Karpas-422 (cell line): ENCODE data around the gene JAM2. TPM values are rescaled to one million over a fixed set of nuclear protein-coding genes. Genes with fewer than 3 reads are reported as not detected.
"Not testable (repeated sequence)": the region's sequence is repeated elsewhere in the genome, so short reads cannot be mapped to it uniquely, and the experiment has no call there.

Source experiments
- DNase-seq: peaks from one replicate; pipeline ENCODE4 v3.0.0-alpha.2; 2015
- H2AFZ ChIP-seq: fragments of 200-600 bp; sonication (generic); 2 replicates; pipeline ENCODE4 v1.6.1; 2014; ENCODE audit warnings: antibody characterized with exemption, low read length, mixed read lengths
- H3K27ac ChIP-seq: fragments of 200-600 bp; sonication (generic); 2 replicates; pipeline ENCODE4 v1.5.1; 2014; ENCODE audit warnings: mild to moderate bottlenecking, low read length, moderate library complexity
- H3K27me3 ChIP-seq: fragments of 200-600 bp; sonication (generic); 2 replicates; pipeline ENCODE4 v1.6.1; 2014; ENCODE audit warnings: low read length, mixed read lengths
- H3K36me3 ChIP-seq: fragments of 200-600 bp; sonication (generic); 2 replicates; pipeline ENCODE4 v1.6.1; 2014; ENCODE audit warnings: low read length, mixed read lengths; ENCODE audit not compliant: insufficient read depth
- H3K4me1 ChIP-seq: fragments of 200-600 bp; sonication (generic); 2 replicates; pipeline ENCODE4 v1.6.1; 2014; ENCODE audit warnings: mild to moderate bottlenecking, low read length, mixed read lengths
- H3K4me2 ChIP-seq: fragments of 200-600 bp; sonication (generic); 2 replicates; pipeline ENCODE4 v1.6.1; 2014; ENCODE audit warnings: low read length, low read depth, mild to moderate bottlenecking; ENCODE audit not compliant: poor library complexity, severe bottlenecking
- H3K4me3 ChIP-seq: fragments of 200-600 bp; sonication (generic); 2 replicates; pipeline ENCODE4 v1.5.1; 2014; ENCODE audit warnings: mild to moderate bottlenecking, antibody characterized with exemption, low read length, mixed read lengths
- H3K79me2 ChIP-seq: fragments of 200-600 bp; sonication (generic); 2 replicates; pipeline ENCODE4 v1.6.1; 2014; ENCODE audit warnings: mild to moderate bottlenecking, low read length, mixed read lengths
- H3K9ac ChIP-seq: fragments of 200-600 bp; sonication (generic); 2 replicates; pipeline ENCODE4 v1.6.0; 2014; ENCODE audit warnings: low read length
- H3K9me2 ChIP-seq: fragments of 200-600 bp; sonication (generic), shearing (Covaris generic); replicated peaks from 2 replicates; pipeline ENCODE4 v1.6.0; 2014; ENCODE audit warnings: mild to moderate bottlenecking, low read length, moderate library complexity; ENCODE audit not compliant: insufficient read depth
- H3K9me3 ChIP-seq: fragments of 300-700, 200-600 bp; sonication (generic); 2 replicates; pipeline ENCODE4 v1.6.1; 2014; ENCODE audit warnings: low read length, mixed read lengths
- H4K20me1 ChIP-seq: fragments of 200-600 bp; sonication (generic); 2 replicates; pipeline ENCODE4 v1.6.1; 2014; ENCODE audit warnings: mild to moderate bottlenecking, antibody characterized with exemption, low read length, low read depth; ENCODE audit not compliant: insufficient read depth
- total RNA-seq: library from RNA; depleted of rRNA; stranded (reverse); fragments of >200 nt; shearing (Covaris generic); gene quantifications from 2 replicates; pipeline ENCODE4 v1.2.3, GENCODE V29; 2014; ENCODE audit warnings: low replicate concordance

The JAM2 gene
- total RNA-seq, 1 experiment from 2014 or later = 0.26 TPM

DNA sequence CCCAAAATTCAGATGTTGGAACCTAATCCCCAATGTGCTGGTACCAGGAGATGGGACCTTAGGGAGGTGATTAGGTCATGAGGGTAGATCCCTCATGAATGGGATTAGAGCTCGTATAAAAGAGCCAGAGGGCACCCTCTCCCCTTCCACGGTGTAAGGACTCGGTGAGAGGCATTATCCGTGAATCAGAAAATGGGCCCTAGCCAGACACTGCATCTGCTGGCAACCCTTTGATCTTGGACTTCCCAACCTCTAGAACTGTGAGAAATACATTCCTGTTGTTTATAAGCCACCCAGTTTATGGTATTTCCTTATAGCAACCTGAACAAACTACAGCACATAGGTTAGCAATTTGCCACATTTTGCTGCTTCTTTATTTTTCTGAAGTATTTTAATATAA, 14.5 kb upstream of the JAM2 start:
- Histone ChIP-seq H3K27me3 (no peaks in the 10 kb centered on the region), H3K36me3 (no peaks in the 10 kb centered on the region), H3K79me2 (no peaks in the 10 kb centered on the region), H4K20me1 (no peaks in the 10 kb centered on the region), H3K9me3 (no peaks in the 10 kb centered on the region), H3K4me2 (no peak overlapping the region), H3K9ac (no peak overlapping the region), H3K9me2 (no peaks in the 10 kb centered on the region), H3K4me3 (no peak overlapping the region), H2AFZ (no peak overlapping the region), H3K4me1 (no peaks in the 10 kb centered on the region), H3K27ac (no peak overlapping the region)
- DNase-seq = no peak

GRCh38 chr21:25625036-25625435, 14.0 kb upstream of the JAM2 start:
- no peaks in the 10 kb centered on the region for H3K36me3 ChIP-seq
- no peaks in the 10 kb centered on the region for H4K20me1 ChIP-seq
- H3K79me2 ChIP-seq = no peaks in the 10 kb centered on the region
- no peak overlapping the region for H3K27ac ChIP-seq
- H3K4me2 ChIP-seq = no peak overlapping the region
- H3K27me3 ChIP-seq = no peaks in the 10 kb centered on the region
- no peak overlapping the region for H3K9ac ChIP-seq
- no peaks in the 10 kb centered on the region for H3K9me3 ChIP-seq
- DNase-seq = no peak
- H3K4me3 ChIP-seq = no peak overlapping the region
- no peak overlapping the region for H2AFZ ChIP-seq
- no peaks in the 10 kb centered on the region for H3K9me2 ChIP-seq
- no peaks in the 10 kb centered on the region for H3K4me1 ChIP-seq

- H4K20me1 ChIP-seq, H3K9me3 ChIP-seq, H3K9me2 ChIP-seq, H2AFZ ChIP-seq, H3K36me3 ChIP-seq, H3K79me2 ChIP-seq, H3K4me2 ChIP-seq, DNase-seq, H3K27ac ChIP-seq, H3K9ac ChIP-seq, H3K27me3 ChIP-seq, H3K4me1 ChIP-seq, H3K4me3 ChIP-seq: not testable (repeated sequence)
Observed at GRCh38 chr21:25625776-25626555, 13.1 kb upstream of the JAM2 start.

- Histone ChIP-seq H3K36me3 (no peaks in the 10 kb centered on the region), H3K27ac (no peak overlapping the region), H3K9me2 (no peaks in the 10 kb centered on the region), H2AFZ (no peak overlapping the region), H3K4me1 (no peaks in the 10 kb centered on the region), H3K4me2 (no peak overlapping the region), H3K4me3 (no peak overlapping the region), H3K79me2 (no peaks in the 10 kb centered on the region), H3K9me3 (no peaks in the 10 kb centered on the region), H3K27me3 (no peaks in the 10 kb centered on the region), H4K20me1 (no peaks in the 10 kb centered on the region), H3K9ac (no peak overlapping the region)
- no peak for DNase-seq
Observed at GRCh38 chr21:25626757-25627156, 12.3 kb upstream of the JAM2 start.

- H2AFZ ChIP-seq = no peak overlapping the region
- H3K9ac ChIP-seq = no peak overlapping the region
- H3K4me2 ChIP-seq = no peak overlapping the region
- H3K36me3 ChIP-seq = no peaks in the 10 kb centered on the region
- no peaks in the 10 kb centered on the region for H3K9me3 ChIP-seq
- no peak overlapping the region for H3K4me3 ChIP-seq
- no peaks in the 10 kb centered on the region for H3K27me3 ChIP-seq
- H3K79me2 ChIP-seq = no peaks in the 10 kb centered on the region
- no peak overlapping the region for H3K27ac ChIP-seq
- DNase-seq = no peak
- H4K20me1 ChIP-seq = no peaks in the 10 kb centered on the region
- H3K4me1 ChIP-seq = no peaks in the 10 kb centered on the region
- no peaks in the 10 kb centered on the region; the same call in 1 of the 2 replicates for H3K9me2 ChIP-seq
Observed at GRCh38 chr21:25632296-25632695, 6.8 kb upstream of the JAM2 start.

- no peak overlapping the region for H3K9ac ChIP-seq
- no peaks in the 10 kb centered on the region for H3K9me3 ChIP-seq
- no peak overlapping the region for H3K4me2 ChIP-seq
- H2AFZ ChIP-seq = no peak overlapping the region
- no peaks in the 10 kb centered on the region; the same call in 1 of the 2 replicates for H3K9me2 ChIP-seq
- peaks cover 2% of the 10 kb centered on the region; the same call in 1 of the 2 replicates for H3K27me3 ChIP-seq
- no peaks in the 10 kb centered on the region for H3K79me2 ChIP-seq
- H3K36me3 ChIP-seq = no peaks in the 10 kb centered on the region
- H3K27ac ChIP-seq = no peak overlapping the region
- peaks cover 26% of the 10 kb centered on the region for H3K4me1 ChIP-seq
- no peaks in the 10 kb centered on the region for H4K20me1 ChIP-seq
- H3K4me3 ChIP-seq = no peak overlapping the region
- no peak for DNase-seq
Observed at GRCh38 chr21:25635310-25635709, 3.7 kb upstream of the JAM2 start.

DNA sequence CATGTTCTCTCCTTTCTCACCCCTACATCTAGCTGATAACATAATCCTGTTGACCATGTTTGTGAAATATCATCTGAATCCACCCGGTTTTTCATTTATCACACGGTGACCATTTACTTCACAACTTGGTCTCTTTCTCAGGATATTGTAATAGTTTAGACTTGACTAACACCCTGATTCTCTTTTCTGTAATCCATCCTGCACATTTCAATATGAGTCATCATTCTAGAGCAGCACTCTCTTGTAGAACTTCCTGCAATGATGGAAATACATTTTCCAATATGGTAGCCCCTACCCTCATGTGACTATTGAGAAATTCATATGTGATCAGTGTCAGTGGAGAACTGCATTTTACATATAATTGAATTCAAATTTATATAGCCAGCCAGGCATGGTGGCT, 2.3 kb upstream of the JAM2 start:
- Histone ChIP-seq H3K36me3 (no peaks in the 10 kb centered on the region), H3K79me2 (no peaks in the 10 kb centered on the region), H2AFZ (no peak overlapping the region), H3K4me2 (no peak overlapping the region), H3K27me3 (peaks cover 2% of the 10 kb centered on the region; the same call in 1 of the 2 replicates), H3K4me1 (peaks cover 27% of the 10 kb centered on the region), H3K4me3 (no peak overlapping the region), H3K9me2 (no peaks in the 10 kb centered on the region; the same call in 1 of the 2 replicates), H3K9ac (no peak overlapping the region), H3K9me3 (no peaks in the 10 kb centered on the region), H3K27ac (no peak overlapping the region), H4K20me1 (no peaks in the 10 kb centered on the region)
- DNase-seq = no peak

GRCh38 chr21:25637851-25638659, 1.0 kb upstream of the JAM2 start:
- H4K20me1 ChIP-seq = no peaks in the 10 kb centered on the region
- no peaks in the 10 kb centered on the region for H3K9me3 ChIP-seq
- no peaks in the 10 kb centered on the region for H3K36me3 ChIP-seq
- peaks cover 2% of the 10 kb centered on the region; the same call in 1 of the 2 replicates for H3K27me3 ChIP-seq
- no peak overlapping the region for H3K9ac ChIP-seq
- H3K4me3 ChIP-seq = peak overlapping the region; percentile 69
- H2AFZ ChIP-seq = no peak overlapping the region
- peaks cover 27% of the 10 kb centered on the region for H3K4me1 ChIP-seq
- peak overlapping the region; percentile 86 for H3K4me2 ChIP-seq
- H3K27ac ChIP-seq = no peak overlapping the region
- DNase-seq = no peak
- no peaks in the 10 kb centered on the region; the same call in 1 of the 2 replicates for H3K9me2 ChIP-seq
- no peaks in the 10 kb centered on the region for H3K79me2 ChIP-seq
